ENCODE measurements around the gene DCC.

The DCC gene

GRCh38 chr18:53126210-53126609 lies 786.2 kb downstream of the DCC start:
- DNase-seq: no peak

- no peak for DNase-seq
These were observed 791.0 kb downstream of the DCC start for GRCh38 chr18:53131001-53131400.

DNA sequence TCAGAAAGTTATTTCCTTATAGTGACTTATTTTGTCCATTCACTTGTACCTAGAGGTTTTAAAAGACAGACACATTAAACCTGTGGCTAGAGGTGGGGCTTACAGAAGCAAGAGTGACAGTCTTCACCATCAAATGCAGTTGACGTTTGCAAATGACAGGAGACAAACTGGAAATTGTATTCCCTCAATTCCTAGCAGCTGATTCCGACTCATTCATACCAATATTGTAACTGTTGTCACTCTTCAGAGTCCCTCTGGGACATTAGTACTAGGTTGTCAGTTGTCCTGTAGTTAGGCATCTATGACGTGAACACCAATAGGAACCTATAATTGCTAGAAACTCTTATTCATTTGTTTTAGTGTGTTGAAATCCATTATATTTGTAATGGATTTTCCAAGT lies 794.7 kb downstream of the DCC start:
- DNase-seq: no peak

DNA sequence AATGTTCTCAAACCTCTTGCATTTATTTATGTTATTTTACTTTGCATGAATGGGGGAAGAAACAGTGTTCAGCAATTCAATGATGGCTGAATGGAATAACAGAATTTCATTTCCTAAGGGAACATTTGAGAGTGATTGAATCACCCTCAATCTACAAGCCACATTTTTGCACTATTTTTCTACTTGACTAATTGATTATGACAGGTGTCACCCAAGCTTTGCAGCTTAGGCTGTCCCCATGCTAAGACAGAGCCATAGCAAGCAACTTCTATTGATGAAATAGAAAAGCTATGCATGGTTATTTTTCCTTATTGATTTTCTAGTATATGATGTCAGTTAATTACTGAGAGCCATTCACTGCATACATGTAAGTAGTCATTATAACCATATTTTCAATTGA lies 795.7 kb downstream of the DCC start:
- DNase-seq: no peak

DNA sequence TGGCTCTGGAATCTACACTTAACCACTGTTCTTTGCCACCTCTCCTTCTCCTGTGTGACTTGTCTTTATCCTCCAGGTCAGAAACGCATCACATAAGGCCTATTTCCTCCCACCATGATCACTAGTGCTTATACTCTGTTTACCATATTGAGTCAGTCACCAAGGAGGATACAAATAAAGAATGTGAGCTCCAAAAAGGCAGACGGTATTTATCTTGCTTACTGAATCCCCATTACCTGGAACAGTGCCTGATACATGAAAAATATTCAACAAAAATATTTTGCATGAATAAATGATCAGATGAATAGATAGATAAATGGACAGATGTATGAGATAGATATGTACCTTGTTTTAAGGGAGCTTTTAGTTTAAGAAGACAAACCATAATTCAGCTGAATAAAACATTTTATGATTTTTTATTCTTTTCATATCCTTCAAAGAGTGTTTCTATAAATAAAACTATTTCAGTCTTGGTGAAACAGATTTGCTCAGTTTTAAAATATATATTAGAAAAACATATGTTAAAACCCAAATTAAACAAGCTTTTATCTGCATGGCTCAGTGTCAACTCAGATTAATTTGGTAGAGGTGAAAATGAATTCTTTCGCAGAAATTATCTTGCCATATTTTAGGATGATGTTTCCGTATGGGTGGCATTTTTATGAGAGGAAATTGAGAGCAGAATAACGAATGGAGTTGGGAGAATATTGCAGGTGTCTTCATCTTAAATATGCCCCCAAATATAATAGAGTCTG lies 799.9 kb downstream of the DCC start:
- no peak for DNase-seq

DNA sequence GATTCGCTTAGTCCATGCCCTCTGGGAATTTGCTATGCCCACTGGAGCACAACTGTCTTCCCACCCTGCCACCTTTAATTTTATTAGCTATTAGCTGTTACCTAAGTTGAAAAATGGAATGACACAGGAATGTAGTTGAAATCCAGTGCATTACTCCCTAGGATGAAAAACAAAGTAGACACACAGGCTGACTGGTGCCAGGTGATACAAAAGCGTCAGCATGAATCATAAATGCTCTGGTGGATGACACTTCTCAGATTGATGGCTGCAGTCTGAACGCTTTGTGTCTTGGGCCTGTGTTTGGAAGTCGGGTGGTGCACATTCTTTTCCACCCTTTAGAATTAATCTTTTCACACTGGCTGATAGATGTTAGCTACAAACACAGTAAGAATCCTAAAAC lies 802.0 kb downstream of the DCC start:
- no peak for DNase-seq

GRCh38 chr18:53147472-53147871 lies 807.5 kb downstream of the DCC start:
- DNase-seq: no peak

- DNase-seq: no peak
These were observed 808.1 kb downstream of the DCC start for GRCh38 chr18:53148123-53148522.

GRCh38 chr18:53152476-53152875 lies 812.5 kb downstream of the DCC start:
- DNase-seq: no peak

- no peak for DNase-seq
These were observed 813.3 kb downstream of the DCC start for GRCh38 chr18:53153281-53153680.

DNA sequence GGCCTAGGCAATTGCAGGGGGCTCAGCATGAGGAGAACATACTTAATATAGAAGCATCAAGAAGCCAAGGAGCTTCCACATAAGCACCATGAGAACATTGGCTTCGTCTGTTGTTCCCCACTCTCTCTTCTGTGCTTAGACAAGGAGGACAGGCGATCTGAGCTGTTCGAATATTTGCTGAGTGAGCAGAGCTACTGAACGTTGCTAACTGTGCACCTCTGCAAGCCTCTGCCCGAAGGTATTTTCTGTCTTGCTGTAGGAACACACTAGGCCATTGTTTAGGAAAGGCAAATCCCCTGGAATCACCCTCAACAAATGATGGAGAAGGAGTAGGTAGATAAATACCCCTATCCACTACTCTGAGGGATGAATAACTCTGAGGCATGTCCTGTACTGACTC lies 813.8 kb downstream of the DCC start:
- no peak for DNase-seq

DNA sequence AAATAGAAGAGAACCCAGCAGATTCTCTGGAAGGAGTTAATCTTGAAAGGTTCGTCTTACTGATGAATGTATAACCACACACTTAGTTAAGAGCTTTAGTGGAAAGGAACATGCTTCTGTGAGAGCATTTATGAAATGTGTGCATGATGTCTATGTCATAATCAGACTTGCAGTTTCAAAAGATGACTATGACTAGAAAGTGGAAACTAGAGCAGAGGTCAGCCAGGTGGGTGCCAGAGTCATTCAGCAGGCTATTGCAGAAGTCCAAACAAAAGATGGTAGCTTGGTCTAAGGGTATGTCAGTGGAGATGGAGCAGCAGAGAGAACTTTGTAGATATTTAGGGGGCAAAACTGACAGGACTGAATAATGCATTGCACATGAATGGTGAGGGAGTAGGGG lies 825.8 kb downstream of the DCC start:
- no peak for DNase-seq

- DNase-seq: no peak
These were observed 829.3 kb downstream of the DCC start for GRCh38 chr18:53169346-53169745.

DNA sequence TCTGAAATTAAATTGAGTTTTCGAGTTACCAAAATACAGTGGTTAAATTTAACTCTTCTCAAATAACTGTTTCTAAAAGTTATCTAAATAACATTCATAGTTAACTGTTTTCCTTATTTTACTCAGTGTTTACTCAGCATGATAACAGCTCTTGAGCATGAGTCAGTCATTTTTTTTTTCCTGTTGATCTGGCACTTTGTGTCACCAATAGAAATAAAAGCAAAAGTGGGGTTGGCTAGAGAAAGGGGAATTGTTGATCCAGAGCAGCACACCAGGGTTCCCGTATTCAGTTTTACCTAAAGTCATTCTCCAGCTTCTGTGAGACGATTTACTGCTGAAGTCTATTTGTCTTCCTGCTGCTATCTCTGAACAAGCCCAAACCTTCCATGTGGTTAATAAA lies 851.6 kb downstream of the DCC start:
- DNase-seq: no peak

DNA sequence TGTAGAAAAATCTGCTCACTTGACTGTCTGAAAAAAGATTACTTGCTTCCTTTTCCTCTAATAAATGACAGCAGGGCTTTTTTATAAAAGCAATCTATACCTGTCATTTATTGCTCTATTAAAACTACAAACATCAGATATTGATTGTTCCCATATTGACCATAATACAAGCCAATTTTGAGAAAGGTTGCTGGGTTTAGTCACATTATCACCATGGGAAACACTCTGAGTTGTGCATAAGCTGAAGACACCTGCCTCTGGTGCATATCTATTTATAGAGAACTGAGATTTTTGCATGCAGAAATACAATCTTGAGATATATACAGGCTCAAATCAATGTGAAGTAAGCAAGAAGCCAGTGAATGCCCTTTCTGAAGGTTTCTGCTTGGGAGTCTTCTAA lies 853.9 kb downstream of the DCC start:
- no peak for DNase-seq

- DNase-seq: no peak
These were observed 879.9 kb downstream of the DCC start for GRCh38 chr18:53219853-53220252.

- DNase-seq: no peak
These were observed 884.3 kb downstream of the DCC start for GRCh38 chr18:53224128-53224778.

DNA sequence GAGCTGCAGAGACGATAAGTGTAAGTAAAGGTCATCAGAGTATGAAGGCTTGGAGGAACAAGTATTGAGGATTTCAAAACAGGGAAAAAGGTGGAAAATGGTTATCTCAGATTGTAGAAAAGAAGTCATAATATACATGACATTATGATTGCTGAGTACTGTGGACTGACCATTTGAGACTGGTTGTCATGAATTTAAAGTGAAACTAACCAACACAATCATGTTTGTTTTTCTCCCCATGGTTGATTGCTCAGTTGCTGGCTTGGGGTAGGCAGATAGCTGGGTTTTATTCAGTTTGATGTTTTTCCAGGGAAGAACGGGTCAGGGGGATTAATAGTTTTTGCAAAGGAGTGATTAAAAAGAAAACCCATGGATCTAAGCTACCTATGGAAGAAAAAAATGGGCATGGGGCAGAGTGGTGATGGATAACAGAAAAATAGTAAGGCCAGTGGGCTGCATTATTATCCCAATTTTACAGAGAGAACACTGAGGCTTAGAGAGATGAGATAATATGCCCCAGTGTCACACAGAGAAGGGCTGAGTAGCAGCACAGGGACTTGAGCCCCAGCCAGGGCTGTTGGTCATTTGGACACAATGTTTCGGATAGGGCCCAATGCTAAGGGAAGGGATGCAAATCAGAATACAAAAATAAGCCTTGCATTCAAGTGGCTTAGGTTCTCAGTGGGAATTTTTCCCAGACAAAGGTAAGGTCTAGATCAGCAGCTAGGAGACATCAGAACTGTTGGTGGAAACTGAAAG lies 885.7 kb downstream of the DCC start:
- no peak for DNase-seq

GRCh38 chr18:53234610-53235009 lies 894.6 kb downstream of the DCC start:
- no peak for DNase-seq

- DNase-seq: no peak
These were observed 901.2 kb downstream of the DCC start for GRCh38 chr18:53241161-53241560.

DNA sequence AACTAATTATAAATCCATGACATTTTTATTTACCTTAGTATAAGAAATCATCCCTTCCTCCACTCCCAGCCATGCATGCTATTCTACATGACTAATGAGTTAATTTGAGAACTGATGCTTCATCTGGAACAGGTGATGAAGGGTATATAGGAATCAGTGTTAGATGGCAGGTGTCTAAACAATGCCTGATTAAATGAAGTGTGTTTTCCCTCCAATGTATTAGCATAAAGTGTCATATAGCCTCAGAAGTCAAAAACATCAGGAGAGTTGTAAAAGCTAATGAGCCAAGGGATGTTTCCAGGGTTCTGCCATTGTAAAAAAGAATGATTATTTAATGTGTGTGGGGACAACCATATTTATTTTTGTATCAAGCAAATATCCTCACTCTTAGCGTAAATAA lies 913.8 kb downstream of the DCC start:
- DNase-seq: no peak

GRCh38 chr18:53254265-53254664 lies 914.3 kb downstream of the DCC start:
- no peak for DNase-seq

DNA sequence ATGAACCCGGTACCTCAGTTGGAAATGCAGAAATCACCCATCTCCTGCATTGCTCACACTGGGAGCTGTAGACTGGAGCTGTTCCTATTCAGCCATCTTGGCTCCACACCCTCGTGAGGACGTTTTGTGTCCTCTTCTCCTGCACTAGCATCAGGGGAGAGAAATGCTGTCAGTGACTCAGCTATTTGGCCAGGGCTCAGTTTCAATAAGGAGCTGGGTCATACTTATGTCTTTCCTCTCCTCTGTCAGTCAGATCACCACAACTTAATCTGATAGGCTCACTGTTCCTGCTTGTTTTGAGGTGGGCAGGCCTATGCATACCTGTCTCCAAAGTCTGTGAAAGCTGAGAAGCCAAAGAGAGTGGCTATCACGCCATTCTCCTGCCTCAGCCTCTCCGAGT lies 921.2 kb downstream of the DCC start:
- DNase-seq: no peak

DNA sequence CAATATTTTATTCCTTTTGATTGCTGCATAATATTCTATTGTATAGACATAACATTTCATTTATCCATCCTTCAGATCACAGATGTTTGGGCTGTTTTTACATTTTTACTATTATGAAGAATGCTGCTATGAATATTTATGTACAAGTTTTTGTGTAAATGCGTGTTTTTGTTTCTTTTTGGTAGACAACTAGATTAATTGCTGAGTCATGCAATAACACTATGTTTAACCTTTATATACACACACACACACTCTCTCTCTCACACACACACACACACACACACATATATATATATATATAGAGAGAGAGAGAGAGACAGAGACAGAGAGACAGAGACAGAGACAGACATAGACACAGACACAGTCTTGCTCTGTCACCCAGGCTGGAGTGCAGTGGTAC lies 926.9 kb downstream of the DCC start:
- no peak for DNase-seq

Data from activated CD4-positive, alpha-beta T cell treated with anti-CD3 and anti-CD28 coated beads, Interleukin-2, amount 50 U/mL, for 1 hour (primary cell).